ENCODE data around the gene LMO7.

DNA sequence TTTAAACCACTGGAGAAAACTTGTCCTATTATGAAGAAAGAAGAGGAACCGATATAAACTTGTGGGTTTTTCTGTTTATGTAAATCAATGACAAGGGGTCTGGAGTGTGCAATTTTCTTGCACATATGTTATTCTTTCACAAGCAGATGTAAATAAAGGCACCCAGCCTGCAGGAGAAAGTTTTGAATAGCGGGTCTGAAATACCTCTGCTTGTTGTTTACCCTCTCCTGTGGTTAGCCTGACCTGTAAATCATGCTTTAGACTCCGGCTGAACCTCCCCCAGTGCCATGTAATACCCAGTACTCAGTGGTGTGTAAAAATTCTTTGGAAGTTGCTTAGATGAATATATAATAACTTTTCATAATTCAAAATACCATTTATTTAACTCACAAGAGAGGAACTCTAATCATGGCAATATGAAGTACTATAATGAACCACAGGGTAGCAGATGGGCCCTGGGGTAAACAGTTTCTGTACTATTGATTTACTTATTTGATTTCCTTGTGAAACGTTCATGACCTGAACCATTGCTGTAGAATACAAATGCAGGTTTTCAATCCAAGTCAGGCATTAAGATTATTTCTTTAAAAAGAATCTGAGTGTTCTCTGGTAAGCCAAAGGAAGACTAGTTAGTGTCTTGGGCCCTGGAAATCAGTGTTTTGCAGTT, 245.1 kb downstream of the LMO7 start:
- TF ChIP-seq, protein P1, sequence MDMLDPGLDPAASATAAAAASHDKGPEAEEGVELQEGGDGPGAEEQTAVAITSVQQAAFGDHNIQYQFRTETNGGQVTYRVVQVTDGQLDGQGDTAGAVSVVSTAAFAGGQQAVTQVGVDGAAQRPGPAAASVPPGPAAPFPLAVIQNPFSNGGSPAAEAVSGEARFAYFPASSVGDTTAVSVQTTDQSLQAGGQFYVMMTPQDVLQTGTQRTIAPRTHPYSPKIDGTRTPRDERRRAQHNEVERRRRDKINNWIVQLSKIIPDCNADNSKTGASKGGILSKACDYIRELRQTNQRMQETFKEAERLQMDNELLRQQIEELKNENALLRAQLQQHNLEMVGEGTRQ (CRISPR knock-in tag; IDR thresholded peaks at IDR 0.05): no peak
- TF ChIP-seq, protein P2, sequence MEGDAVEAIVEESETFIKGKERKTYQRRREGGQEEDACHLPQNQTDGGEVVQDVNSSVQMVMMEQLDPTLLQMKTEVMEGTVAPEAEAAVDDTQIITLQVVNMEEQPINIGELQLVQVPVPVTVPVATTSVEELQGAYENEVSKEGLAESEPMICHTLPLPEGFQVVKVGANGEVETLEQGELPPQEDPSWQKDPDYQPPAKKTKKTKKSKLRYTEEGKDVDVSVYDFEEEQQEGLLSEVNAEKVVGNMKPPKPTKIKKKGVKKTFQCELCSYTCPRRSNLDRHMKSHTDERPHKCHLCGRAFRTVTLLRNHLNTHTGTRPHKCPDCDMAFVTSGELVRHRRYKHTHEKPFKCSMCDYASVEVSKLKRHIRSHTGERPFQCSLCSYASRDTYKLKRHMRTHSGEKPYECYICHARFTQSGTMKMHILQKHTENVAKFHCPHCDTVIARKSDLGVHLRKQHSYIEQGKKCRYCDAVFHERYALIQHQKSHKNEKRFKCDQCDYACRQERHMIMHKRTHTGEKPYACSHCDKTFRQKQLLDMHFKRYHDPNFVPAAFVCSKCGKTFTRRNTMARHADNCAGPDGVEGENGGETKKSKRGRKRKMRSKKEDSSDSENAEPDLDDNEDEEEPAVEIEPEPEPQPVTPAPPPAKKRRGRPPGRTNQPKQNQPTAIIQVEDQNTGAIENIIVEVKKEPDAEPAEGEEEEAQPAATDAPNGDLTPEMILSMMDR (IDR thresholded peaks at IDR 0.05): no peak
- no peak for TF ChIP-seq CREB1 (CRISPR knock-in tag; IDR thresholded peaks at IDR 0.05)
- no peak for TF ChIP-seq TP53 (CRISPR knock-in tag; IDR thresholded peaks at IDR 0.05)
- no peak for TF ChIP-seq NR2C2 (CRISPR knock-in tag; IDR thresholded peaks at IDR 0.05)
- TF ChIP-seq MYBL2 (CRISPR knock-in tag; IDR thresholded peaks at IDR 0.05): no peak
- TF ChIP-seq, protein P3, sequence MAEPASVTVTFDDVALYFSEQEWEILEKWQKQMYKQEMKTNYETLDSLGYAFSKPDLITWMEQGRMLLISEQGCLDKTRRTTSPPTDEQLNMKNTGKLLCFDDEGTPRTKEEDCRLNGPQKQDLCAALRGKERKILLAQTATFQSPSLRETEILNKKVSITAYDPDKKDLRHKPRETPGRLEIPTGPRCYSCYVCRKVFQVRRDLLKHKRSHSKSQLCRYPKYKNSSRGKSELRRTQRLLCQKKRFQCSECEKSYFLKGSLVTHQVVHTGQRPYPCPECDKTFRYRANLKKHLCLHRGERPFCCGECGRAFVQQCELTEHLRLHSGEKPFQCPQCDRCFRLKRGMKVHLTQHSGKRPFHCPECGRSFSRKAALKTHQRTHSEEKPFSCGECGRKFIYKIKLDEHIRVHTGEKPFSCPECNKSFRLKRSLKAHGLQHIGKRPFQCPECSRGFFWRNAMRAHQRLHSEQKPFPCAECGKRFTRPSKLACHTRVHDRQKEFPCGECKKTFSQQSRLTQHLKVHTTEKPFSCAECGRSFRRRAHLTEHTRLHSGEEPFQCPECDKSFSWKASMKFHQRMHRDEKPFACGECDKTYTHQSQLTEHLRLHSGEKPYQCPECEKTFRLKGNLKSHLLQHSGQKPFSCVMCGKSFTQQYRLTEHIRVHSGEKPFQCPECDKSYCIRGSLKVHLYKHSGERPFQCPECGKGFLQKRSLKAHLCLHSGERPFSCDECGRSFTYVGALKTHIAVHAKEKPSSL (CRISPR knock-in tag; conservative IDR thresholded peaks at IDR 0.05): no peak
- no peak for TF ChIP-seq JUN (CRISPR knock-in tag; IDR thresholded peaks at IDR 0.05)
- TF ChIP-seq, protein P4, sequence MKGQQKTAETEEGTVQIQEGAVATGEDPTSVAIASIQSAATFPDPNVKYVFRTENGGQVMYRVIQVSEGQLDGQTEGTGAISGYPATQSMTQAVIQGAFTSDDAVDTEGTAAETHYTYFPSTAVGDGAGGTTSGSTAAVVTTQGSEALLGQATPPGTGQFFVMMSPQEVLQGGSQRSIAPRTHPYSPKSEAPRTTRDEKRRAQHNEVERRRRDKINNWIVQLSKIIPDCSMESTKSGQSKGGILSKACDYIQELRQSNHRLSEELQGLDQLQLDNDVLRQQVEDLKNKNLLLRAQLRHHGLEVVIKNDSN (CRISPR knock-in tag; IDR thresholded peaks at IDR 0.05): no peak
- TF ChIP-seq, protein P5, sequence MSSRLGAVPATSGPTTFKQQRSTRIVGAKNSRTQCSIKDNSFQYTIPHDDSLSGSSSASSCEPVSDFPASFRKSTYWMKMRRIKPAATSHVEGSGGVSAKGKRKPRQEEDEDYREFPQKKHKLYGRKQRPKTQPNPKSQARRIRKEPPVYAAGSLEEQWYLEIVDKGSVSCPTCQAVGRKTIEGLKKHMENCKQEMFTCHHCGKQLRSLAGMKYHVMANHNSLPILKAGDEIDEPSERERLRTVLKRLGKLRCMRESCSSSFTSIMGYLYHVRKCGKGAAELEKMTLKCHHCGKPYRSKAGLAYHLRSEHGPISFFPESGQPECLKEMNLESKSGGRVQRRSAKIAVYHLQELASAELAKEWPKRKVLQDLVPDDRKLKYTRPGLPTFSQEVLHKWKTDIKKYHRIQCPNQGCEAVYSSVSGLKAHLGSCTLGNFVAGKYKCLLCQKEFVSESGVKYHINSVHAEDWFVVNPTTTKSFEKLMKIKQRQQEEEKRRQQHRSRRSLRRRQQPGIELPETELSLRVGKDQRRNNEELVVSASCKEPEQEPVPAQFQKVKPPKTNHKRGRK (CRISPR knock-in tag; IDR thresholded peaks at IDR 0.05; ENCODE audit: borderline replicate concordance): no peak
- TF ChIP-seq, protein P6, sequence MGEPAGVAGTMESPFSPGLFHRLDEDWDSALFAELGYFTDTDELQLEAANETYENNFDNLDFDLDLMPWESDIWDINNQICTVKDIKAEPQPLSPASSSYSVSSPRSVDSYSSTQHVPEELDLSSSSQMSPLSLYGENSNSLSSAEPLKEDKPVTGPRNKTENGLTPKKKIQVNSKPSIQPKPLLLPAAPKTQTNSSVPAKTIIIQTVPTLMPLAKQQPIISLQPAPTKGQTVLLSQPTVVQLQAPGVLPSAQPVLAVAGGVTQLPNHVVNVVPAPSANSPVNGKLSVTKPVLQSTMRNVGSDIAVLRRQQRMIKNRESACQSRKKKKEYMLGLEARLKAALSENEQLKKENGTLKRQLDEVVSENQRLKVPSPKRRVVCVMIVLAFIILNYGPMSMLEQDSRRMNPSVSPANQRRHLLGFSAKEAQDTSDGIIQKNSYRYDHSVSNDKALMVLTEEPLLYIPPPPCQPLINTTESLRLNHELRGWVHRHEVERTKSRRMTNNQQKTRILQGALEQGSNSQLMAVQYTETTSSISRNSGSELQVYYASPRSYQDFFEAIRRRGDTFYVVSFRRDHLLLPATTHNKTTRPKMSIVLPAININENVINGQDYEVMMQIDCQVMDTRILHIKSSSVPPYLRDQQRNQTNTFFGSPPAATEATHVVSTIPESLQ (CRISPR knock-in tag; IDR thresholded peaks at IDR 0.05): no peak
- TF ChIP-seq, protein P7, sequence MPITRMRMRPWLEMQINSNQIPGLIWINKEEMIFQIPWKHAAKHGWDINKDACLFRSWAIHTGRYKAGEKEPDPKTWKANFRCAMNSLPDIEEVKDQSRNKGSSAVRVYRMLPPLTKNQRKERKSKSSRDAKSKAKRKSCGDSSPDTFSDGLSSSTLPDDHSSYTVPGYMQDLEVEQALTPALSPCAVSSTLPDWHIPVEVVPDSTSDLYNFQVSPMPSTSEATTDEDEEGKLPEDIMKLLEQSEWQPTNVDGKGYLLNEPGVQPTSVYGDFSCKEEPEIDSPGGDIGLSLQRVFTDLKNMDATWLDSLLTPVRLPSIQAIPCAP (CRISPR knock-in tag; IDR thresholded peaks at IDR 0.05): no peak

Data from WTC11 (cell line).